HG03571 (cell line): ENCODE data around the gene FAM78A.

Source experiments
- ATAC-seq: cut with Tn5 transposase; IDR thresholded peaks from one replicate; pipeline ENCODE4 v1.9.1; 2021; ENCODE audit not compliant: unreplicated experiment

The FAM78A gene

GRCh38 chr9:131240047-131240921 lies 36.0 kb downstream of the FAM78A start:
- no peak for ATAC-seq

GRCh38 chr9:131239161-131239975 lies 36.9 kb downstream of the FAM78A start:
- no peak for ATAC-seq

- ATAC-seq: peak; percentile 13
Observed at GRCh38 chr9:131238402-131239021, 37.8 kb downstream of the FAM78A start.

GRCh38 chr9:131237931-131238401 lies 38.3 kb downstream of the FAM78A start:
- peak; percentile 81 for ATAC-seq

GRCh38 chr9:131237291-131237690 lies 39.0 kb downstream of the FAM78A start:
- ATAC-seq: no peak

GRCh38 chr9:131236761-131237160 lies 39.5 kb downstream of the FAM78A start:
- no peak for ATAC-seq

GRCh38 chr9:131236161-131236560 lies 40.1 kb downstream of the FAM78A start:
- ATAC-seq: no peak

GRCh38 chr9:131235480-131235851 lies 40.8 kb downstream of the FAM78A start:
- ATAC-seq: no peak

GRCh38 chr9:131234799-131235479 lies 41.4 kb downstream of the FAM78A start:
- ATAC-seq: no peak

GRCh38 chr9:131233995-131234394 lies 42.3 kb downstream of the FAM78A start:
- no peak for ATAC-seq

GRCh38 chr9:131233556-131233955 lies 42.8 kb downstream of the FAM78A start:
- no peak for ATAC-seq

- no peak for ATAC-seq
Observed at GRCh38 chr9:131228988-131229387, 47.3 kb downstream of the FAM78A start.

- ATAC-seq: no peak
Observed at GRCh38 chr9:131227959-131228460, 48.3 kb downstream of the FAM78A start.

GRCh38 chr9:131227112-131227958 lies 49.0 kb downstream of the FAM78A start:
- no peak for ATAC-seq

- no peak for ATAC-seq
Observed at GRCh38 chr9:131226226-131226625, 50.1 kb downstream of the FAM78A start.

- ATAC-seq: no peak
Observed at GRCh38 chr9:131222460-131222859, 53.9 kb downstream of the FAM78A start.

- no peak for ATAC-seq
Observed at GRCh38 chr9:131220485-131220884, 55.8 kb downstream of the FAM78A start.

- no peak for ATAC-seq
Observed at GRCh38 chr9:131218370-131218769, 57.9 kb downstream of the FAM78A start.

- no peak for ATAC-seq
Observed at GRCh38 chr9:131217331-131218031, 58.8 kb downstream of the FAM78A start.
